ENCODE results near the gene RGCC.
"Not testable (repeated sequence)": the region's sequence is repeated elsewhere in the genome, so short reads cannot be mapped to it uniquely, and the experiment has no call there.

The RGCC gene

GRCh38 chr13:41502031-41502430, 44.7 kb downstream of the RGCC start:
- H3K4me3 ChIP-seq, result no peak overlapping the region
- no peaks in the 10 kb centered on the region for H3K9me3 ChIP-seq (ENCODE audit: low read depth, low read length)
- no peak for DNase-seq (ENCODE audit: low read depth, low spot score)
- TF ChIP-seq FOXP2 (optimal IDR thresholded peaks at IDR 0.05; ENCODE audit: control extremely low read depth, extremely low read length, insufficient read depth) (no peak), POLR2AphosphoS5 (IDR thresholded peaks at IDR 0.05; ENCODE audit: borderline replicate concordance, low read depth, low read length) (no peak), EZH2 (IDR thresholded peaks at IDR 0.05) (no peak)
- H3K27ac ChIP-seq, result no peak overlapping the region
- no peaks in the 10 kb centered on the region for H3K36me3 ChIP-seq (ENCODE audit: insufficient read depth, low read length)
- no peak overlapping the region for H3K9ac ChIP-seq (ENCODE audit: insufficient read length)

GRCh38 chr13:41502673-41503072, 45.3 kb downstream of the RGCC start:
- no peaks in the 10 kb centered on the region for H3K9me3 ChIP-seq (ENCODE audit: low read depth, low read length)
- no peak overlapping the region for H3K4me3 ChIP-seq
- H3K27ac ChIP-seq, result no peak overlapping the region
- no peak overlapping the region for H3K9ac ChIP-seq (ENCODE audit: insufficient read length)
- no peak for DNase-seq (ENCODE audit: low read depth, low spot score)
- no peaks in the 10 kb centered on the region for H3K36me3 ChIP-seq (ENCODE audit: insufficient read depth, low read length)
- TF ChIP-seq POLR2AphosphoS5 (IDR thresholded peaks at IDR 0.05; ENCODE audit: borderline replicate concordance, low read depth, low read length), result no peak
- no peak for TF ChIP-seq FOXP2 (optimal IDR thresholded peaks at IDR 0.05; ENCODE audit: control extremely low read depth, extremely low read length, insufficient read depth)
- no peak for TF ChIP-seq EZH2 (IDR thresholded peaks at IDR 0.05)

GRCh38 chr13:41503356-41503755, 46.0 kb downstream of the RGCC start:
- TF ChIP-seq FOXP2 (optimal IDR thresholded peaks at IDR 0.05; ENCODE audit: control extremely low read depth, extremely low read length, insufficient read depth) (no peak), EZH2 (IDR thresholded peaks at IDR 0.05) (no peak), POLR2AphosphoS5 (IDR thresholded peaks at IDR 0.05; ENCODE audit: borderline replicate concordance, low read depth, low read length) (no peak)
- H3K27ac ChIP-seq, result no peak overlapping the region
- no peak overlapping the region for H3K9ac ChIP-seq (ENCODE audit: insufficient read length)
- no peak overlapping the region for H3K4me3 ChIP-seq
- no peaks in the 10 kb centered on the region for H3K36me3 ChIP-seq (ENCODE audit: insufficient read depth, low read length)
- H3K9me3 ChIP-seq (ENCODE audit: low read depth, low read length), result no peaks in the 10 kb centered on the region
- no peak for DNase-seq (ENCODE audit: low read depth, low spot score)

- not testable (repeated sequence) for H3K4me3 ChIP-seq; H3K9ac ChIP-seq (ENCODE audit: insufficient read length); H3K27ac ChIP-seq; H3K9me3 ChIP-seq (ENCODE audit: low read depth, low read length); H3K36me3 ChIP-seq (ENCODE audit: insufficient read depth, low read length); DNase-seq (ENCODE audit: low read depth, low spot score)
Observed at GRCh38 chr13:41504657-41505056, 47.3 kb downstream of the RGCC start.

GRCh38 chr13:41505209-41505835, 48.0 kb downstream of the RGCC start:
- no peak overlapping the region for H3K9ac ChIP-seq (ENCODE audit: insufficient read length)
- H3K9me3 ChIP-seq (ENCODE audit: low read depth, low read length), result no peaks in the 10 kb centered on the region
- no peak overlapping the region for H3K4me3 ChIP-seq
- no peak overlapping the region for H3K27ac ChIP-seq
- no peaks in the 10 kb centered on the region for H3K36me3 ChIP-seq (ENCODE audit: insufficient read depth, low read length)
- TF ChIP-seq FOXP2 (optimal IDR thresholded peaks at IDR 0.05; ENCODE audit: control extremely low read depth, extremely low read length, insufficient read depth) (no peak), POLR2AphosphoS5 (IDR thresholded peaks at IDR 0.05; ENCODE audit: borderline replicate concordance, low read depth, low read length) (no peak), EZH2 (IDR thresholded peaks at IDR 0.05) (no peak)
- no peak for DNase-seq (ENCODE audit: low read depth, low spot score)

GRCh38 chr13:41506312-41506711, 49.0 kb downstream of the RGCC start:
- H3K9ac ChIP-seq (ENCODE audit: insufficient read length), result no peak overlapping the region
- TF ChIP-seq POLR2AphosphoS5 (IDR thresholded peaks at IDR 0.05; ENCODE audit: borderline replicate concordance, low read depth, low read length) (no peak), EZH2 (IDR thresholded peaks at IDR 0.05) (no peak), FOXP2 (optimal IDR thresholded peaks at IDR 0.05; ENCODE audit: control extremely low read depth, extremely low read length, insufficient read depth) (no peak)
- H3K4me3 ChIP-seq, result no peak overlapping the region
- no peaks in the 10 kb centered on the region for H3K9me3 ChIP-seq (ENCODE audit: low read depth, low read length)
- DNase-seq (ENCODE audit: low read depth, low spot score), result no peak
- H3K36me3 ChIP-seq (ENCODE audit: insufficient read depth, low read length), result no peaks in the 10 kb centered on the region
- no peak overlapping the region for H3K27ac ChIP-seq

- TF ChIP-seq POLR2AphosphoS5 (IDR thresholded peaks at IDR 0.05; ENCODE audit: borderline replicate concordance, low read depth, low read length), result no peak
- TF ChIP-seq FOXP2 (optimal IDR thresholded peaks at IDR 0.05; ENCODE audit: control extremely low read depth, extremely low read length, insufficient read depth), result no peak
- no peak for TF ChIP-seq EZH2 (IDR thresholded peaks at IDR 0.05)
- Histone ChIP-seq H3K4me3 (no peak overlapping the region), H3K9me3 (ENCODE audit: low read depth, low read length) (no peaks in the 10 kb centered on the region), H3K36me3 (ENCODE audit: insufficient read depth, low read length) (no peaks in the 10 kb centered on the region), H3K9ac (ENCODE audit: insufficient read length) (no peak overlapping the region), H3K27ac (no peak overlapping the region)
- DNase-seq (ENCODE audit: low read depth, low spot score), result no peak
Observed at GRCh38 chr13:41509971-41510370, 52.6 kb downstream of the RGCC start.

- TF ChIP-seq EZH2 (IDR thresholded peaks at IDR 0.05), result no peak
- no peak for TF ChIP-seq FOXP2 (optimal IDR thresholded peaks at IDR 0.05; ENCODE audit: control extremely low read depth, extremely low read length, insufficient read depth)
- no peak for DNase-seq (ENCODE audit: low read depth, low spot score)
Observed at GRCh38 chr13:41511827-41512226, 54.5 kb downstream of the RGCC start.

GRCh38 chr13:41512441-41512840, 55.1 kb downstream of the RGCC start:
- H3K27ac ChIP-seq, result no peak overlapping the region
- TF ChIP-seq EZH2 (IDR thresholded peaks at IDR 0.05) (no peak), FOXP2 (optimal IDR thresholded peaks at IDR 0.05; ENCODE audit: control extremely low read depth, extremely low read length, insufficient read depth) (no peak), POLR2AphosphoS5 (IDR thresholded peaks at IDR 0.05; ENCODE audit: borderline replicate concordance, low read depth, low read length) (no peak)
- H3K9me3 ChIP-seq (ENCODE audit: low read depth, low read length), result no peaks in the 10 kb centered on the region
- no peak overlapping the region for H3K9ac ChIP-seq (ENCODE audit: insufficient read length)
- H3K4me3 ChIP-seq, result no peak overlapping the region
- DNase-seq (ENCODE audit: low read depth, low spot score), result no peak
- H3K36me3 ChIP-seq (ENCODE audit: insufficient read depth, low read length), result no peaks in the 10 kb centered on the region

More at GRCh38 chr13:41511827-41512226, 54.5 kb downstream of the RGCC start:
- Histone ChIP-seq H3K27ac (no peak overlapping the region), H3K36me3 (ENCODE audit: insufficient read depth, low read length) (no peaks in the 10 kb centered on the region), H3K9me3 (ENCODE audit: low read depth, low read length) (no peaks in the 10 kb centered on the region), H3K9ac (ENCODE audit: insufficient read length) (no peak overlapping the region), H3K4me3 (no peak overlapping the region)

All from SK-N-MC (cell line).